NCI-H774 (cell line): ENCODE results near the gene RAD51B.

Experiments used
- DNase-seq: peaks from one replicate; lab custom pipeline; 2025; lab: John Stamatoyannopoulos, UW

RAD51B gene

DNA sequence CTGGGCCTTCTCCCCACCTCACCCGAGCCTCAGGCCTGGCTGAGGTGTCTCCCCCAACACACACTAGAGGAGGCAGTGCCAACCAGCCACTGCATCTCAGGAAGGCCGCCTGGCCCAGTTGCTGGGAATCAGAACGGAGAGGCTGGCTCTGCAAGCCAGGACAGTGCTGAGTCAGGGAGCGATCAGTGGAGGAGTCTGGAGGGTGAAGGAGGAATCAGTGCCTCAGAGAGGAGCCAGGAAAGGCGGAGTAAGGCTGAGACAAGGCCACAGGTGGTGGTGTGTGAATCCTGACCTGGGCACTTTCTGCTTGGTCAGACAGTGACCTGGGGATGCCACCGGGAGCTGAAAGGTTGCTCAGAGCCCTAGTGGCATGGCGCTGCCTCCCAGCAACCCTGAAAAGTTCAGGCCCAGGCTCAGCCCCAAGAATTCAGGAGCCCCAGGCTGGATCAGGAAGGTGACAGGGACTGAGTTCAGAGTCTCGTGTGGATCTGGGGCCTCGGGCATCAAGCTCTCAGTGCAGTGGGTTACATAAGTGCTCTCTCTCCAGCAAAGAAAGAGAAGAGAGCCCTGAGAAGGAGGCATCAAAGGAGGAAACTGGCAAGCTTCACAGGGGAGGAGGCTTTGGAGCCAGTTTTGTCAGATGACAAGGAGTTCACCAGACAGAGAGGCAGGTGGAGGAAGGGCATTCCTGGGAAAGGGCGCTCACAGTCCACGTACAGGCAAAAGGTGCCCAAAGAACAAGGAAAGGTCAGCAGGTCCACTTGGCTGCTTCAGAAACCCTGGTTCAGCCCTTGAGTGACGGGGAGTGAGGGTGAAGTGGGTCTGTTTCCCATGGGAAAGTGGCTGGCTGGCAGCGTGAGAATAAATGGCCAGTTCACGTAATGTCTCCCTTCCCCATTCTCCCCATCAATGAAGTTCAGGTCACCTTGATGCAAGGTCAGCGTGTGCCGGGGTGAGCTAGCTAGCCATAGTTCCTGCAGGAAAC is 885.4 kb downstream of the RAD51B start:
- DNase-seq = no peak

DNA sequence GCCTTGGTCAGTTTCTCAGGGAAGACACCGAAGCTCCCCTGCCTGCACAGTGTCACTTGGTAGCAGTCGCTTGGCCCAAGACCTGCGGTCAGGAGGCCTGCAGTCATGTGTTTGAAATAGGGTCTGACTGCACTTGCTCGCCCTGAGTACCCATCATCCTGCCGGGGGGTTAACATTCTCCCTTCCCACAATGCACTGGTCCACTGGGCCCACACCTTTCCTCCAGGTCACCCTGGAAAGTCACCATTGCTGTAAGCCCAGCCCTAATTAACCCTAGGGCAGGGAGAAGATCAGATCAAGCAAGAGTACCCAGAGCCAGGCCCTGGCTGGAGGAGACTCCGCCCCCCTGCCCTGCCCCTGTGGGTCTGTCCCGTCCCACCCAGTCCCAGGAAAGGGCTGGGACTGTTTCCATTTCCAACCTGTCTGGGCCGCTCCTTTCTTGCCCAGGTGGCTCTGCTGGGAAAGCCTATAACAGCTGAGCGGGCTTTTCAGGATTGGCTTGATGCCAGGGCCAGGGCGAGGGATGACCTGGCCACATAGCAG is 886.2 kb downstream of the RAD51B start:
- no peak for DNase-seq

DNA sequence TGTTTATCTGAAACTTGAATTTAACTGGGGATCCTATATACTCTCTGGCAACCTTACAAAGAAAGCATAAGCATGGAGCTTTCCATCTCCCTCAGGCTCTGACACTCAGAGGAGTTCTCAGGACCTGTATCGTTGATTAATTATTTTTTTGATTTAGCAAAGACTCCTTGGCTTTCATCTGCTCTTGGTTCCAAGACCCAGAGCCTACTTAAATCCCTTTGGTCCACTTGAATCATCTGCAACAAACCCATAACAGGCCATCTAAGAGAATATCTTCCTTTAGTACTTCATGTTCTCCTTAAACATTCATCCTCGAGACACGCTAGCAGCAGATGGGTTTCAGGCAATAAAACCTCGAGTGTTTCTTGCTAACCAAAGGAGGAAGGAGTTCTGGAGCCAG is 887.9 kb downstream of the RAD51B start:
- no peak for DNase-seq

DNA sequence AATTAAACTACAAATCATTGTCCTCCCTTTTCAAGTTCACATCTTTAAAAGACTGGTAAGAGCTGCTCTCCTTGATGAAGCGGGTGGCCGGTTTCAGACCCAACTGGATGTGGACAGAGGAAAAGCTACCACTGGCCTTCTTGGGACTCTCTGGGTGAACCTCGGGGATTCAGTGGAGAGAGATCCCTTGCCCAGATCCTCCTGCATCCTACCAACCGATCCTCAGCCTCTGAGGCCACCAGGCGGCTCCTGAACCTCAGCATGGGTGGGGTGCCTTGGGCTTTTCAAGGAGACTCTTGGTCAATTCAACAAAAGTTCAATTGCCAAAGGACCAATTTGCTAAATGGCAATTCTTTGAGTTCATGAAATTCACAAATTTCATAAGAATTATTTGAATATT is 888.8 kb downstream of the RAD51B start:
- DNase-seq = no peak

DNA sequence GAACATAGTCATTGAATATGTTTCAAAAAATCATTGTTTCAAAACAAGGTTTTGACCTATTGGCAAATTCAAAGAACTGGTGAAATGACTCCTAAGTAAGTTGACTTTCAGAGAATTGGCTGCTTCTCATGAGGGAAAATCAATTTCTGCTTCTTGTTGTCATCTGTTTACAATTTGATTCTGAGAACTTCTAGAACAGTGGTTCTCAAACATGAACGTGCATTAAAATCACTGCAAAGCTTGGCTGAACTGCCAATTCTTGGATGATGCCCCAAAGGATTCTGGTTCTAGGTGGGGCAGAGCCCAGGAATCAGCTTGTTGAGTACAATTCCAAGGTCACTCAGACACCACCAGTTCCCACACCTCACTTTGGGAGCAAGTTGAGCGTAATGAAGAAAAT is 889.4 kb downstream of the RAD51B start:
- no peak for DNase-seq

DNA sequence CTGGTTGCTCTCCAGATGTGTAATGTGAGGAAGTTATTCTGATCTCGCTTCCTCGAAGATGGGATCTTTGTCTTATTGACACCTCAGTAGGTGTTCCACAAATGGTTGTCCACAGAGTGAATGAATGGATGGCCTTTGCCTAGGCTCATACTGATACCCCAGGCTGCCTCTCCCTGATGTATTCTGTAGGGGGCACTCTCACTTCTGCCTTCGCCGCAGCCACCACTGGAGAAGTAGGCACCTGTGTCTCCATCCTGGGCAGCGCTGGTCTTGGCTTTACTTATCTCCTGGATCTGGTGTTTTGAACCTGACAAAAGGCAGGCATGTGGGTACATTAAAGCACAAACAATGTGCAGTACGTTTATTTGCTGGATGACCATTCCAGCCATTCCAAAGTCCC is 891.2 kb downstream of the RAD51B start:
- DNase-seq = no peak

DNA sequence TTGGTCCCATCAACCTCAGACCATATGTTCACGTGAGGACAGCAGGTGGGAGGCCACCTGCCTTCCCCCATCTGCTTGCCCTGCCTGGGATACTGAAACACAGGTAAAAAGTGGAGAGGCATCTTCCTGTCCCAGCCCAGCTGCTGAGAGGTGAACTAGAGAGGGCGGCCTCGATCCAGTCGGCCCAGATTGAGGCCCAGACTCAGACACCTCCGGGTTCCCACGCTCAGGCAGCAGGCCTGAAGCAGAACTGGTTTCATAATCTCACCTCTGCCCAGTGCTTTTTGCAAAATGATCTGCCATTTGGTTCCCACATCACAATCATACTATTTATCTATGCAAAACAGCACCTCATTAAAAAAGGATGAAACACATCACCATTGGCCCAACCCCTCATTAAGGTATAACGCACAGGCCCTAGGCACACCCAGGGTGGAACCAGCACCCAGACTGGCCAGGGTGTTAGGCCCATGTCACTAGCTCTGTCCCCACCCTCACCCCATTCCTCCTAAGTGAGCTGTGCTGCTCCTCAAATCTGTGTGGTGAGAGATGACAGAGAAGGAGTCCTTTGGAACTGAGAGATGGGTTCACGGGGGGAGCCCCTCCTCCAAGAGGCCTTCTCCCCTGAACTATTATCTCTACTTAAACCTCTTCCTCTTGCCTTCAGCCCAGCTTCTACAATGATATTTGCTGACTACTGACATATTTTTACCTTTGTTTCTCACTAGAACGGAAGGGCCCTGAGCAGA is 892.2 kb downstream of the RAD51B start:
- DNase-seq = no peak

DNA sequence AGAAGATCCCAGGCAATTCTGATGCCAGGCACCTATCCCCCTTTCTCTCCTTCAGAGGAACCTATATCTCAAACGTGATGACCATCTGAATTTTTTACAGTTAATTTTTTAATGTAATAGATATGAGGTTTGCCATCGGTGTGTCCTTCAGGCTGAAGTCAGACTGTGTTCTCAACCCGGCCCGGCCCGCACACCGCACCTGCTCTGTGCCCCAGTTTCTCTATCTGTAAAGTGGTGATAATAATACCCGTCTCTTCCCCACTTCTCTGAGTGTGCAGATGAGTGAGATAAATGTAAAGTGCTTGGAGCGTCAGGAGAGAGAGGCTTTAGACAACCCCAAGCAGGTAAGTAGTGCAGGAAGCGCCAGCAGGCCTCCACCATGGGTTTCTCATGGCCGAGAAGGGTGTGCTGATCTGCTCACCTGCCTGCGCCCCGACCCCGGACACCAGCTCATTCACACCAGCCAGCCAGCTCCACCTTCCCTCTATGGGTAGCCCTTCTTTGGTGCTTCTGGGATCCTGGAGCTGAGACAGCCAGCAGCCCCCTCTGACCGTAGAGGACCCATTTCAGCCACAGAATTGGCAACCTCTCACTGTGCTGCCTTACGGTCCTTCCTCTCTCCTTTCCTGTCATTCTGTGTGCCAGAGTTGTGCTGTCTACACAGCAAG is 893.3 kb downstream of the RAD51B start:
- no peak for DNase-seq

DNA sequence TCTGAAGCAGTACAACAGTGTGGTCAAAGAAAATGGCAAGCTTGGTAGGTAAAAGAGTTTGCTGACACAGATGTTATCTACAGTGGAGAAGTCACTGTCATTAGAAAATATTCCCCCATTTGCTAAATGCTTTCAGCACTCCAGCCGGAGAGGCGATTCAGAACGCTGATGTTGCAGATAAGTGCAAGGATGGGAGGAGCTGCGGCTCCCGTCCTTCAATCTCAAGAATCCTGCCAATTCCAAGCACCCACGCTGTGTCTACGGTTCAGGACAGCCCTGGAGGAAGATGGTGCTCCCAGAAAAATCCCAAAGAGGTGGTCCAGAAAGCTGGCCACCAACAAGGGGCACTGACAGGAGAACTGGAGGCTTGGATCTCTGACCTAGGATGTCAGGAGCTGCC is 894.2 kb downstream of the RAD51B start:
- no peak for DNase-seq

DNA sequence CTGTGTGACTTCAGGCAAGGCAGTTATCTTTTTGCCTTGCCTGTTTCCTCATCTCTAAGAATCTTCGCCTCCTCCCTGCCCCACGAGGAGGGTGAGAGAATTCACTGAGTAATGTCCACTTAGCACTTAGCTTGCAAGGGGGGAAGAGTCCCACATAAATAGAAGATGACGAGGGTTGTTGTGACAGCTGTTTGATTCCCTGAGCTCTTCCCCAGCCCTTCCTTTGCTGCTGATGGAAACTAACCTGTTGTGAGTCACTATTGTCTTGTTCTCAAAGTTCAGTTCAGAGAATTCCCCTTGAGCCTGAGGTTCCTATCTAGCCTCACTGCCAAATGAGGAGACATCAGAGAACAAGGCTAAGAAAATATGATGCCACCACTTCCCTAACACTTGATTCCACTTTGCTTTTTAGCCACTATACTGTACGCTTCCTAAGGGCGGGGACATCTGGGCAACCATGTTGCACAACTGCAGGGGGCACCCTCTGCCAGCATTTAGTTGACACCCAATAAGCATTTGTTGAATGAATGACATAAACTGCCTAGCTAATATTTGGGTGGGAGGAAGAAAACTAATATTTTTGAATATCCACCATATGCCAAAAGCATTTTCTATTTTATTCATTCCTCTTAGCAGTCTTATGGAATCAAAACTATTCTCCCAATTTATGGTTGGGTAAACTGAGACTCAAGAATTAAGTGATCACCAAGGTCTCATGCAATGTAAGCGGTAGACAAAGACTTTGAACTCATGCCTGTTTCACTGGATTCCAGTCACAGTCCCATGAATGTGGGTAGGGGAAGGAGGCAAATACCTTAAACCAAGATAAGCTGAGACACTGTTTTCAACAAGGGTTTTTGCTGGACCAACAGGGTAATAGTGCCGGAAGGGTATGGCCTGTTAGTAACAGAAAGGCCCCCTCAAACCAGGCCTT is 895.7 kb downstream of the RAD51B start:
- DNase-seq = no peak

DNA sequence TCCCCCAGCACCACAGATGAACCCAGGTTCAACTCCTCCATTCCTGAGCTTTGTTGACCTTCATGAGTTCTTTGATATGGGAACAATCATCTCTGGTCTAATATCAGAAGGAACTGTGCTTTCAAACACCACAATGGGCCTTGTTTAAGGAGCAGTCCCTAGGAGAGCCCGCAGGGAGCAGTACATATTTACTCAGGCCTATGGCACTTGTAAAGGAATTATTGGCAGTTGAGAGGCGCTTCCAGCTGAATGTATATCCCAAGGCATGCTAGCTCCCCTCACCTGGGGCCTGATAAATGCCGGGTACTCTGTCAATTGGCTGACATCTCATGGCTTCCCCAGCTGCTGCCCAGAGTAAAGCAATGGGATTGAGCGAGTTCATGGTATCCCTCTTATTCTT is 897.1 kb downstream of the RAD51B start:
- no peak for DNase-seq

DNA sequence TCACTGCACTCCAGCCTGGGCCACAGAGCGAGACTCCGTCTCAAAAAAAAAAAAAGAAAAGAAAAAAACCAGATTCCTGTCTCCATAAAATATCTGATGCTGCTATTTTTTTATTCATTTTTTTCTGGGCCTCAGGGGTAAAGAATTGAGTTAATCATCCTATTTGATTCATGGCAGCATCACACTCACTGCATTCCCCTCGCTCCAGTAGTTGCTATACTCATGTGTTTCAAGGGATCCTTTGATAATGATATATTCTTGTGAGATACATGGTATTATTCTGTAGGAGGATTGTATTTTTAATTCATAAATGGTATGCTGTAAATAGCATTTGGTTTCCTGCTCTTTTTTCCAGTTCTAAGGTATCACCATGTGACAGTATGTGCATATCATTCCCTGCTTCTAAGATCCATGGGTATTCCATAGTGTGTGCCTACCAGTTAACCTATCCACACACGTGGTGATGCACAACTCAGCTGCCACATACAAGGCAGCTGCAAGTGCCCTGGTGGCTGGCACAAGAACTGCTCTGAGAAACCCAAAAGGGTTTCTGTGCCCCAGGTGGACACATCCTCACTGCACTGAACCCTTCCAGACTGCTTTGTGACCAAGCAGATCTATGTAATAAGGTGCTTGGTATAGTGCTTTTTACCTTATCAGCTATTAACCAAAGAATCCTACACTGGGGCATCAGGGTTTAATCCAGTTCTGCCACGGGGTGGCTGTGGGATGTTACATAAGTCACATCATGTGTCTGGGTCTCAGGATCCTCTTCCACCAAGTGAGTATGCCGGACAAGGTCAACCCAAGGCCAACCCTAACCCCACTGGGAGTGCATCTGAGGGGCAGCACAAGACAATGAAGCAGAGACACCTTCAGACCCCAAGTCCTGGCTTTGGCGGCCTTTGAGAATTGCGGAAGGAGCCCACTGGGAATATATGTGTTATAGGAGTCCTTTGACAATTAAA is 898.7 kb downstream of the RAD51B start:
- DNase-seq = no peak

DNA sequence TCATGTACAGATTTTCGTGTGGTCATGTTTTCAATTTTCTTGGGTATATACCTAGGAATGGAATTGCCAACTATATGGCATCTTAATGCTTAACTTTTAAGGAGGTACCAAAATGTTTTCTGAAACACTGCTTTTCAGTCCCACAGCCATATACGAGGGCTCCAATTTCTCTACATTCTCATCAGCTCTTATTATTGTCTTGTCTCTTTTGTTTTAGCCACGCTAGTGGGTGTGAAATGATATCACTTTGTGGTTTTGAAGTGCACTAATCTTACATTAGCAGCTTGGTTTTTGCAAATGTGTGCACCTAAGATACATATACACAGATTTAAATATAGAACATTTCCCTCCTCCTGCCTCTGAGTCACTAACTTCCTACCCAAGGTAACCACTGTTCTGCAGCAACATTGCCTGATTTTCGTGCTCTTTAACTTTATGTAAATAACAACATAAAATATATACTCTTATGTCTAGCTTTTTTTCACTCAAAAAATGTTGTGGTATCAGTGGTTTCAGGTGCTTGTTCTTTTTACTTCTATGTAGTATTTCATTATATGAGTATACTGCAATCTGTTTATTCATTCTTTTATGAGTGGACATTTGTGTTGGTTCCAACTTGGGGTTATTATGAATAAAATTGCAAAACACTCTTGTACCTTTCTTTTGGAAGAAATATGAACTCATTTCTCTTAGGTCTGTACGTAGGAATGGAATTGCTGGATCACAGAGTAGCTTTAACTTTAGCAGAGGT is 900.2 kb downstream of the RAD51B start:
- no peak for DNase-seq

DNA sequence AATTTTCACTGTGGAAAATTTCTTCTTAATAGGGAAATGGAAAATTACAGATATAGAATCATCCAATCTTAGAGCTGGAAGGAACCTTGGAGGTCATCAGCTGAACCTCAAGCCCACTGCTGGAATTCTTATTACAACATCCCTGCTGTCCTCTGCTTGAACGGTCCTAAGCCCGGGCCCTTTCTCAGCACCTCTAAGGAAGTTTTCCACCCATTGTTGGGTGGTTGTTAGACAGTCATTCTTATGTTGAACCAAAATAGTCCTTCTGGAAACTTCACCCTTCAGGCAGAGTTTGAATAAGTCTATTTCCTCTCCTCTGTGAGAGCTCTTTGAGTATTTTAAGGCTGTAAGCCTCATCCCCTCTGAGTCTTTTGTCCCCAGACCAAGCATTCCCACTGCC is 902.6 kb downstream of the RAD51B start:
- no peak for DNase-seq

DNA sequence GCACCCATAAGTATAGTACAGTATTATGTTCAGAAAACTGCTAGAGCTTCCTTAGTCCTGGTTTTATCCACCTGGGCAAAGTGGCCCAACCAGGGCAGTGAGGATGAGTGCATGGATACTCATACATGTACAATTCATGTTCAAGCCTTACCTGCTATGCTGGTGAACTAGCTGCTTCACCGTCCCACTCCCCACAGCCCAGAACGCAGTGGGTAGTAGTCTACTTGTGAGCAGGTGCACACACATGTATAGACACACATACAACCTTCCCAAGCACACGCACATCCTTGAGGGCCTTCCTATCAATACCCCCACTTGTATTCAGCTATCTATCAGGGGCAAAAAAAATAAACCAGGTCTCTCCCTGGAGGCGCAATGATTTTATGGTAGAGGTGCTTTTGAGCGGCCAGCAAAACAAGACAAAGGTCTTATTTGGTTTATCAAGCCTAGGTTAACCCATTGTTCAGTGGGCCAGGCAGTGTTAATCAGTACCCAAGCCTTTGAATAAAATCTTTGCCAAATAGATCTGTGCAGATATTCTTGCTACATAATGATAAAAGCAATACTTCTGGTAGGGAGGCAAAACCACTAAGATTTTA is 903.5 kb downstream of the RAD51B start:
- no peak for DNase-seq

DNA sequence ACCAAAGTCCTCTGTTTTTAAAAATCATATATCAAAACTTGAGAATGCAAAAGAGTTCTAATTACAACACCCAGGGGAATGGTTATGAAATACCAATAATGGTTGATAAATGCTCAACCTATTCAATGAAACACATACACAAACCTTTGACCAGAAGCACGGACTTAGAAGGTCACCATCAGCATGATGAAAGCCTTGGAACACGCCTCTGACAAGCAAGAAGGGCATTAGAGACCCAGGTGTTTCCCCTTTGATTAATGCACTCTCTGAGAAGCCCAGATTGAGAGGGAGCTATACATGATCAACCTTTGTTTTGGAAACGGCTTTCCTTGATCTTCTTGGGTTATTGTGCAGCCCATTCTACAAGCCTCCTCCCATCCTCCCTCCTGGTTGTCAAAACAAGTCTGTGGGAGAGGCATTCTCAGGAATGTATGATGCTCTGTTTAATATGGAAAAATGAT is 904.3 kb downstream of the RAD51B start:
- no peak for DNase-seq

DNA sequence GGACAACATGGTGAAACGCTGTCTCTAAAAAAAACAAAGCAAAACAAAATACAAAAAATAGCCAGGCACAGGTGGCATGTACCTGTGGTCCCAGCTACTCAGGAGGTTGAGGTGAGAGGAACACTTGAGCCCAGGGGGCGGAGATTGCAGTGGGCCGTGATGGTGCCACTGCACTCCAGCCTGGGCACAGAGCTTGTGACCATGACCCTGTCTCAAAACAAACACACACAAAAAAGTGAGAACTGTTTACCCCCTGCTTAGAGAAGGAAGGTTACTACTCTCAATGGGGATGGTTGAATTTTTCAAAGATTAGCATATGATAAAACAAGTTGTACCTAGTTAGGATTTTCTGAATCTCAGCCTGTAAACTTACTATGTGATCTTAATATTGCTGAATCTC is 905.3 kb downstream of the RAD51B start:
- no peak for DNase-seq

DNA sequence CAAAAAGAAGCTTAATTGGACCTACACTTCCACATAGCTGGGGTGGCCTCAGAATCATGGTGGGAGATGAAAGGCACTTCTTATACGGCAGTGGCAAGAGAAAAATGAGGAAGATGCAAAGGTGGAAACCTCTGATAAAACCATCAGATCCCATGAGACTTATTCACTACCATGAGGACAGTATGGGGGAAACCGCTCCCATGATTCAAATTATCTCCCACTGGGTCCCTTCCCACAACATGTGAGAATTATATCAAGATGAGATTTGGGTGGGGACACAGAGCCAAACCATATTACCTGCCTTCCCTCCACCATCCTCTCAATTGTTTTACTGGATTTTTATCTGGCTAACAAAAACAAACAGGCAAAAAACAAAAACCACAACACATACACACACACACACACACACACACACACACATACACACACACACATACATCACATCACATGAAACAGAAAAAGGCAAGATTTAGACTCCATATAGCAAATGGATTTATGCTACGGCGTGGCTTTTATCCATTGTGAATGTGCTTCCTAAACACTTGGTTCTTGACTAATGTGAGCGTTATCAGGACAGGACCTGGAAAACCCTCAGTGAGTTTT is 906.6 kb downstream of the RAD51B start:
- DNase-seq = no peak
